ENCODE results near the gene TUBGCP6.

GRCh38 chr22:50284479-50284878 is 39.7 kb upstream of the TUBGCP6 start:
- no peak for TF ChIP-seq GATA2 (IDR thresholded peaks at IDR 0.05; ENCODE audit: low read depth, low read length)
- no peak for TF ChIP-seq GATA3 (IDR thresholded peaks at IDR 0.05; ENCODE audit: low read depth, low read length)
